Rectal smooth muscle tissue (tissue), 1 donor: ENCODE results near the gene ATXN3.
"Not testable (repeated sequence)": the region's sequence is repeated elsewhere in the genome, so short reads cannot be mapped to it uniquely, and the experiment has no call there.

Experiments
- H3K27ac ChIP-seq: one replicate; pipeline ENCODE4 v1.7.0; 2013; ENCODE audit warnings: low read depth, low read length, inconsistent platforms
- H3K27me3 ChIP-seq: one replicate; pipeline ENCODE4 v1.7.0; 2013; ENCODE audit warnings: low read length; ENCODE audit not compliant: control insufficient read depth, insufficient read depth
- H3K36me3 ChIP-seq: one replicate; pipeline ENCODE4 v1.7.0; 2013; ENCODE audit warnings: low read length; ENCODE audit not compliant: control insufficient read depth, insufficient read depth
- H3K4me1 ChIP-seq: one replicate; pipeline ENCODE4 v1.7.0; 2013; ENCODE audit warnings: low read length; ENCODE audit not compliant: control insufficient read depth, insufficient read depth
- H3K4me3 ChIP-seq: one replicate; pipeline ENCODE4 v1.7.0; 2013; ENCODE audit warnings: low read length
- H3K9ac ChIP-seq: one replicate; pipeline ENCODE4 v1.7.0; 2013; ENCODE audit warnings: low read length

ATXN3 gene

DNA sequence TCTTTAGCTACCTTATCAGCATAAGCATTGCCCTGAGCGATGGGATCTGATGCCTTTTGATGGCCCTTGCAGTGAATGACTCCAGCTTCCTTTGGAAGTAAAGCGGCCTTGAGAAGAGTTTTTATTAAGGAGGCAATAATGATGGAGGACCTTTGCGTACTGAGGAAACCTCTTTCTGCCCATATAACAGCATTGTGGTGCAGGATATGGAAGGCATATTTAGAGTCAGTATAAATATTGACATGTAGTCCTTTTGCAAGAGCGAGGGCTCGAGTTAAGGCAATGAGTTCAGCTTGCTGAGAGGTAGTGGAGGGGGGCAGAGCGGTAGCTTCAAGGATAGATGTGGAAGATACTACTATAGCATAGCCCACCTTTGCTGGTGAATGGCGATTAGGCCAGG is 60.5 kb downstream of the ATXN3 start:
- H3K9ac ChIP-seq, H3K27me3 ChIP-seq, H3K27ac ChIP-seq, H3K4me1 ChIP-seq, H3K36me3 ChIP-seq, H3K4me3 ChIP-seq: not testable (repeated sequence)

DNA sequence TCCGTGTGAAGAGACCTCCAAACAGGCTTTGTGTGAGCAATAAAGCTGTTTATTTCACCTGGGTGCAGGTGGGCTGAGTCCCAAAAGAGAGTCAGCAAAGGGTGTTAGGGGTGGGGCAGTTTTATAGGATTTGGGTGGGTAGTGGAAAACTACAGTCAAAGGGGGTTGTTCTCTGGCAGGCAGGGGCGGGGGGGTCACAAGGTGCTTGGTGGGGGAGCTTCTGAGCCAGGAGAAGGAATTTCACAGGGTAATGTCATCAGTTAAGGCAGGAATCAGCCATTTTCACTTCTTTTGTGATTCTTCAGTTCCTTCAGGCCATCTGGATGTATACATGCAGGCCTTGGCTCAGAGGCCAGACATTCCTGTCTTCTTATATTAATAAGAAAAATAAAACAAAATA is 64.6 kb downstream of the ATXN3 start:
- H3K27me3 ChIP-seq, H3K36me3 ChIP-seq, H3K9ac ChIP-seq, H3K27ac ChIP-seq, H3K4me3 ChIP-seq, H3K4me1 ChIP-seq: not testable (repeated sequence)

DNA sequence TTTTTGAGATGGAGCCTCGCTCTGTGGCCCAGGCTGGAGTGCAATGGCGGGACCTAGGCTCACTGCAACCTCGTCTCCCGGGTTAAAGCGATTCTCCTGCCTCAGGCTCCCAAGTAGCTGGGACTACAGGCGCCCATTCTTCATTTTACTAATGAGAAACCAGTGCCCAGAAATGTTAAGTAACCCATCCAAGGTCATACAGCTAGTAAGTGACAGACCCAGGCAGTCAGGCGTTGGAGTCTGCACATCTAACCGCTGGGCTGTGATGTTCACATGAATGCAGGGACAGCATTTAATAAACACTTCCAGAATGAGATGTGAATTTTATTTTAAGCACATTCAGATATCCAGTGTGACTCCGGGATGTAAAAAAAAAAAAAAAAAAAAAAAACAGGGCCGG is 65.2 kb downstream of the ATXN3 start:
- no peak overlapping the region for H3K27ac ChIP-seq
- no peaks in the 10 kb centered on the region for H3K36me3 ChIP-seq
- no peak overlapping the region for H3K9ac ChIP-seq
- peaks cover 8% of the 10 kb centered on the region for H3K4me1 ChIP-seq
- H3K27me3 ChIP-seq: no peaks in the 10 kb centered on the region
- peak overlapping the region; percentile 97 for H3K4me3 ChIP-seq

DNA sequence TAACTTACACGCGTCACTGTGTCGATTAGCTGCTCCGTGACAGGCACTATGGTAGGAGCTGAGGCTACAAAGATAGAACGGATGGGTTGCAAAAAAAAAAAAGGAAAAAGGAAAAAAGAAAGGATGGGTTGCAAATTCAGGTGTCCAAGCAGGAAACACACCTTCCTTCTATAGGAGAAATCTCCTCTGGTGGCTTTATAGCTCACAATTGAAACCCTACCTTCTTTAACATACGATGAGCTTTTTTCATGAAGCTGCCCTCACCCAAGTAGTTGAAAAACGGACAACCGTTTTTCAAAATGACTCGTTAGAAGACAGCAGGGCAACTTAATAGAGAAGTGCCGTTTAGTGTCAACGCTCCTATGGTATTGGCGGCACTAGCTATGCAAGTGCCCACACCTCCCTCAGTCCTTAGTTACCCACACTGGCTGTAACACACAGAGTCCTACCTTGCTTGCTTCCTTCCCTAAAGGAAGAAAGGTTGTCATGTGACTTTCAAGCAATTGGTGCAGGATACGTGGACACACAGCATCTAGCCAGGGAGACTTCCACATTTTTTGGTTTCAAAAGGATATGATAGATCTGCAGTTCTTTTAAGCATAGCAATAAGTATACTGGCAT is 65.8 kb downstream of the ATXN3 start:
- Histone ChIP-seq H3K4me3 (peak overlapping the region; percentile 97), H3K27ac (peak overlapping the region; percentile 95), H3K4me1 (peaks cover 8% of the 10 kb centered on the region), H3K36me3 (no peaks in the 10 kb centered on the region), H3K9ac (peak overlapping the region; percentile 64), H3K27me3 (no peaks in the 10 kb centered on the region)

DNA sequence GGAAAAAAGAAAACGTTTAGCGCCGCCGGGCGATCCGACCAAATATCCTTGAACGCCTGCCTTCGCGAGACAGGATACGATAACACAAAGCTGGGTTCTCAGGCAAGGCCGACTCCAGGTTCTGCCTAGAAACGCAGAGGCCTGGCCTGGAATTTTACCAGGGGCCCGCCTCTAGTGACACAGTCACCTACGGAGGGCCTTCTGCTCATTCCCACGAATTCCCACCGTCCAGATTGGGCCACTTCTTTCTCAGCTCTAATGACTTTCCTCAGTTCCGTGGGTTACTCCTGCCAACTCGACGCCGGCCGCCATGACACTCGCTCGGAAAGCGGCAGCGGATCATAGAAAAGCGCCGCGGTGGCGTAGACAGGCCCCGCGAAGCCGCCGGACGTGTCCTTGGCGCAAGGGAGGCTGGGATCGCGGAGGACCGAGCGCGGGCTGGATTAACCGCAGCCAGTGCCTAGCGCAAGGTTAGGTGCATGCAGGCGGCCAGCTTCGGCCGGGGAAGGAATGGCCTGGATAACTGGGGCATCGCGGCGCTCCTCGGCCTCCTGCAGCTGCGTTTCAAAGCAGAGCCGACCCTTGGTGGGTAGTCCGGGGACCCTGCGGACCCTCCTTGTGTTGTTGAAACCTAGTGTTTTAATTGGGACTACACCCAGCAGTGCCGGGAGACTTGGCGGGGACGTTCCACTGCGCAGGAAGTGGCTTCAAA is 66.5 kb downstream of the ATXN3 start, which contains the start of gene TRIP11:
Gene TRIP11, minus strand, starts transcription at position 341 of the 712 bp plus-strand sequence. CDS start 374 bp downstream, outside the sequence.
- Histone ChIP-seq H3K27me3 (no peaks in the 10 kb centered on the region), H3K4me3 (peak within 1 kb of the TSS; percentile 97), H3K9ac (peak within 1 kb of the TSS; percentile 97), H3K36me3 (no peaks in the 10 kb centered on the region), H3K4me1 (peaks cover 8% of the 10 kb centered on the region), H3K27ac (peak within 1 kb of the TSS; percentile 95)

DNA sequence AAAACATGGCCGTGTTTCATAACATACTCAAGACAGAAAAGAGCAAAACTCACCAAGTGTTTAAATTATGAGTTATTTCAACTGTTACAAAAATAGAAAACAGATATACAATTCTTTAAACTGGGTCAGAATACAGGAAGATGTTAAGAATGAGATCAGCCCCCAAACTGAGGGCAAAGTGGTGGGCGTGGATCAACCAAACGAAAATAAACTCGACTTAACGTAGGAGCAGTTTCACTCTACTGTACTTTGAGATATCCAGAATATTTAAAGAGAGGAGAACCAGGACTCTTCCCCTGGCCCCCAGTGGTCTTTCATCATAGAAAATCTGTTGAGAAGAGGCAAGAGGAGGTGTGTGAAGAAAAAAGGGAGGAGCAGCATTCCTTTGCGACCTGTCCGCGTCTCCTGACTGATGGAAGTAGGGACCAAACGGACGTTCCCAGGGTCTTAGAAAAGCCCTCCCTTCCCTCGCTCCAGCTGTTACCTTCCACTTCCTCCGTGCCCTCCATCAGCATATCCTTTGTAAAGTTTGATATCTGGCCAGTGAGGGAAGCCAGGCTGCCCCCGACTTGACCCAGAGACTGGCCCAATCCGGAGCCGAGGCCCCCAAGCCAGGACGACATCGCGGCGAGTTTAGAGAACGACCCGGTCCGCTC is 67.2 kb downstream of the ATXN3 start:
- H3K36me3 ChIP-seq: no peaks in the 10 kb centered on the region
- H3K27ac ChIP-seq: peak overlapping the region; percentile 95
- peaks cover 8% of the 10 kb centered on the region for H3K4me1 ChIP-seq
- no peaks in the 10 kb centered on the region for H3K27me3 ChIP-seq
- H3K4me3 ChIP-seq: peak overlapping the region; percentile 97
- H3K9ac ChIP-seq: peak overlapping the region; percentile 97

DNA sequence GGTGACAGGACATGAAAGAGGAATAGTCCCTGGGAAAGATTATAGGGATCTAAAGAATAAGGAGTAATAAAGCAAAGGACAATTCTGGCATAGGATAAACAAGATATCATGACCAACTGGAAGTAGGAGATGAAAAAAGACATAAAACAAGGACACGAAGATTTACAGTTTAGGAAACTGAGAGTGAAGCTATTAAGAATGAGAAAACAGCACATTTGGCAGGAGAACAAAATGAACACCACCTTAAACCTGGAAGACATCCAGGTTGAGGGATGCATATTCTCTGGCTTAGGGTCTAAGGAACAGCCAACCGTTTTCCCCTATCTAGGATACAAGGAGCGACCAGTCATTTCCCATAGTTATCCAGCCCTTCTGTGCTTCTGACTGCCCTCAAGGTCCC is 68.4 kb downstream of the ATXN3 start:
- peaks cover 8% of the 10 kb centered on the region for H3K4me1 ChIP-seq

DNA sequence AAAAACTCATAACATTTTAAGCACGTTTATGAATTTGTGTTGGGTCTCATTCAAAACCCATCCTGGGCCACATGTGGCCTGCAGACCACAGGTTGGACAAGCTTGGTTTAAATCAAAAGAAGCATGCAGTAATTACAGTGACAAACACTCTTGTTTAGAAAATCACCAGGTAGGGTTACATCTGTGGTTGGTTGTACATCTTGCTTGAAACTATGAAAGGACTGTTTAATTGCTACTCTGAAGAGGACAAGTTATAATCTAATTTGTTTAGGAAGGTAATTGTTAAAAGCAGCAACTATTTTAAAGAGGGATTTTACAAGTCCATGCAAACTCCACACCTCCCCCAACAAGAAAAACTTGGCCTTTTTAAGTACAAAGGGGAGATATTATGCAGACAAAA is 70.5 kb downstream of the ATXN3 start:
- Histone ChIP-seq H3K4me1 (peaks cover 8% of the 10 kb centered on the region), H3K4me3 (no peak overlapping the region), H3K9ac (no peak overlapping the region), H3K36me3 (no peaks in the 10 kb centered on the region), H3K27me3 (no peaks in the 10 kb centered on the region), H3K27ac (no peak overlapping the region)

More for the DNA sequence above, 68.4 kb downstream of the ATXN3 start:
- Histone ChIP-seq H3K36me3 (no peaks in the 10 kb centered on the region), H3K27me3 (no peaks in the 10 kb centered on the region), H3K9ac (no peak overlapping the region), H3K27ac (no peak overlapping the region), H3K4me3 (peak overlapping the region; percentile 45)

DNA sequence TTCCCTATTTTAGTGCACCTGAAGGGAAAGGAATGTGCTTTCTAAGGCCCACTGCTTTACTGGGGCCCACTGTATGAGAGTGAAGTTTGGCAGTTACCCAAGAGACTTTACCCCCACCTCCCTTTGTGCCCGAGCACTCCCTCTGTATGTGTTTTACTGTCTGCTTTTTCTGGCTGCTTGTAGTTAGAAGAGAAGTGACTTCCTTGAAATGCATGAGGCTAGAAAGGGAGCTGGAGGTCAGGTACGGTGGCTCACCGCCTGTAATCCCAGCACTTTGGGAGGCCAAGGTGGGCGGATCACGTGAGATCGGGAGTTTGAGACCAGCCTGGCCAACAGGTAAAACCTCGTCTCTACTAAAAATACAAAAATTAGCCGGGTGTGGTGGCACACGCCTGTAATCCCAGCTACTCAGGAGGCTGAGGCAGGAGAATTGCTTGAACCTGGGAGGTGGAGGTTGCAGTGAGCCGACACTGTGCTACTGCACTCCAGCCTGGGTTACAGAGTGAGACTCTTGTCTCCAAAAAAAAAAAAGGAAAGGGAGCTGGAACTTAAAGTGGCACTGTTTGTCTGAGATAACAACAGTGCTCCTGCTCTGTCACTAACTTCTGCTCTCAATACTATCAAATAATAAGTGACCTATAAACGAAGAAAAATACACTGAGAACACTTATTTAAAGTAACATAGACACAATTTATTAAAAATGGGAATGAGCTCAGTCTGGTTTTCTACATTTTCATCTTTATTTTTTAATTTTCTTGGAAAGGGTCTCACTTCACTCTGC is 72.3 kb downstream of the ATXN3 start:
- no peak overlapping the region for H3K4me3 ChIP-seq
- no peaks in the 10 kb centered on the region for H3K27me3 ChIP-seq
- H3K27ac ChIP-seq: no peak overlapping the region
- H3K36me3 ChIP-seq: peaks cover 4% of the 10 kb centered on the region
- H3K4me1 ChIP-seq: peaks cover 8% of the 10 kb centered on the region
- no peak overlapping the region for H3K9ac ChIP-seq

DNA sequence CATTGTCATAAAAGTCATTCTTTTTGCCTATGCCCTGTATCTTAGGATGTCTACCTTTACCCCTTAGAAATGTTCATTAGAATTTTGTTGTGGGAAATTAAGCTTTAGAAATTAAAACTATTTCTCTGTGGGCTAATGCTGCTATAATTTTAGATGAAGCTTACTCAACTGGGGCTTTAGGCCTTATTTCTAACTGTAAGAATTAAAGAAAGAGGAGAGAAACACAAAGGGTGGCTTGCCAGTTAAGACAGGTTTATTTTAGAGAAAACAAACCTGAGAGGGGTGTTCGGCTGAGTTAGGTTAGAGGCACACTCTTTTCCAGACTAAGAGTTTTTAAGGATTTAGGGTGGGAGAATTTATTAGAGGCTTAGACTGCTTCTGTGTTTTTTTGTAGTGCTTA is 72.9 kb downstream of the ATXN3 start:
- no peaks in the 10 kb centered on the region for H3K27me3 ChIP-seq
- H3K27ac ChIP-seq: no peak overlapping the region
- H3K36me3 ChIP-seq: peaks cover 4% of the 10 kb centered on the region
- no peak overlapping the region for H3K9ac ChIP-seq
- peaks cover 5% of the 10 kb centered on the region for H3K4me1 ChIP-seq
- no peak overlapping the region for H3K4me3 ChIP-seq

DNA sequence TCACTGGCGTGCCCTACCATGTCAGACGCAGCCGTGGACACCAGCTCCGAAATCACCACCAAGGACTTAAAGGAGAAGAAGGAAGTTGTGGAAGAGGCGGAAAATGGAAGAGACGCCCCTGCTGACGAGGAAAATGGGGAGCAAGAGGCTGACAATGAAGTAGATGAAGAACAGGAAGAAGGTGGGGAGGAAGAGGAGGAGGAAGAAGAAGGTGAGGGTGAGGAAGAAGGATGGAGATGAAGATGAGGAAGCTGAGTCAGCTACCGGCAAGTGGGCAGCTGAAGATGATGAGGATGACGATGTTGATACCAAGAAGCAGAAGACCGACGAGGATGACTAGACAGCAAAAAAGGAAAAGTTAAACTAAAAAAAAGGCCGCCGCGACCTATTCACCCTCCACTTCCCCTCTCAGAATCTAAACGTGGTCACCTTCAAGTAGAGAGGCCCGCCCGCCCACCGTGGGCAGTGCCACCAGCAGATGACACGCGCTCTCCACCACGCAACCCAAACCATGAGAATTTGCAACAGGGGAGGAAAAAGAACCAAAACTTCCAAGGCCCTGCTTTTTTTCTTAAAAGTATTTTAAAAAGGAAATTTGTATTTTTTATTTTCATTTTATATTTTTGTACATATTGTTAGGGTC is 79.7 kb downstream of the ATXN3 start:
- Histone ChIP-seq H3K4me1 (no peaks in the 10 kb centered on the region), H3K27me3 (no peaks in the 10 kb centered on the region), H3K27ac (no peak overlapping the region), H3K36me3 (peaks cover 7% of the 10 kb centered on the region), H3K9ac (no peak overlapping the region), H3K4me3 (no peak overlapping the region)

DNA sequence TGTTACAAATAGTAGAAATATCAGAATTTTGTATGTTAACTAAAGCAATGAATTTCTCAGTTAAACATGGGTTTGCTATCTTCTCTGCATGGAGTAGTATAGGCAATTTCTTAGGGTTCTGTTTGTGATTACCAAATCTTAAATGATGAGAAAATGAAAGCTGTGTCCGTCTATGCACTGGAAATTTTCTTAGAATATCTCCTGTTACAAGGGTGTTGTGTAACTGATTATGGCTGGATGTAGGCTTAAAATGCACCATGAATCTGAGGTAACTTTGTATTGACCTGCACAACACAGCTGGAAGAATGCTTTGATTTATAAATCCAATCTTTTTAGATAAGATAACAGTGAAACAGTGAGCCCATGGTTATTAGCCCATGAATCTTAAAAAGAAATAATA is 84.3 kb downstream of the ATXN3 start:
- no peaks in the 10 kb centered on the region for H3K27me3 ChIP-seq
- no peak overlapping the region for H3K4me3 ChIP-seq
- no peak overlapping the region for H3K27ac ChIP-seq
- H3K4me1 ChIP-seq: no peaks in the 10 kb centered on the region
- peaks cover 3% of the 10 kb centered on the region for H3K36me3 ChIP-seq
- H3K9ac ChIP-seq: no peak overlapping the region
